HTR-8/SVneo (cell line): Measurements from ENCODE around the gene DCBLD1.

Experiments
- DNase-seq: peaks from one replicate; pipeline ENCODE4 v3.0.0; 2011; ENCODE audit warnings: low spot score, mixed read lengths; ENCODE audit not compliant: insufficient read length
- FAIRE-seq: peaks from 2 replicates; lab custom pipeline; 2011; peaks lifted over from hg19 to GRCh38; lab: Jason Lieb, UNC

Gene DCBLD1

GRCh38 chr6:117595099-117595923 is 112.8 kb downstream of the DCBLD1 start:
- FAIRE-seq (no peak), DNase-seq (no peak)

GRCh38 chr6:117597755-117598154 is 115.3 kb downstream of the DCBLD1 start:
- DNase-seq, result no peak
- FAIRE-seq, result no peak
